HL-60 (cell line): Measurements from ENCODE around the gene PPFIBP2.

Experiments
- CTCF ChIP-seq: IDR thresholded peaks from one replicate; pipeline ENCODE4 v1.5.1; 2011; ENCODE audit warnings: low read length, control low read depth, inconsistent platforms; ENCODE audit not compliant: insufficient read depth
- GABPA ChIP-seq: IDR thresholded peaks from 2 replicates; pipeline ENCODE4 v1.6.1; 2012; ENCODE audit warnings: low read depth
- POLR2AphosphoS5 ChIP-seq: IDR thresholded peaks from 2 replicates; pipeline ENCODE4 v1.6.1; 2012; ENCODE audit warnings: low read depth
- REST ChIP-seq: IDR thresholded peaks from 2 replicates; pipeline ENCODE4 v1.6.1; 2012; ENCODE audit warnings: low read depth; ENCODE audit not compliant: insufficient replicate concordance
- SPI1 ChIP-seq: IDR thresholded peaks from 2 replicates; pipeline ENCODE4 v1.6.1; 2012; ENCODE audit warnings: low read depth, mild to moderate bottlenecking, borderline replicate concordance

GRCh38 chr11:7672276-7672959, 158.6 kb downstream of the PPFIBP2 start:
- no peak for TF ChIP-seq CTCF
- no peak for TF ChIP-seq POLR2AphosphoS5
- no peak for TF ChIP-seq GABPA
- no peak for TF ChIP-seq REST
- TF ChIP-seq SPI1 = no peak
